DMS53 treated with DMSO at 0.1 percent for 48 hours (cell line): Measurements from ENCODE around the gene HMCES.

Experiments
- DNase-seq: peaks from one replicate; lab custom pipeline; 2025; ENCODE audit not compliant: unreplicated experiment; lab: John Stamatoyannopoulos, UW

The HMCES gene, protein sequence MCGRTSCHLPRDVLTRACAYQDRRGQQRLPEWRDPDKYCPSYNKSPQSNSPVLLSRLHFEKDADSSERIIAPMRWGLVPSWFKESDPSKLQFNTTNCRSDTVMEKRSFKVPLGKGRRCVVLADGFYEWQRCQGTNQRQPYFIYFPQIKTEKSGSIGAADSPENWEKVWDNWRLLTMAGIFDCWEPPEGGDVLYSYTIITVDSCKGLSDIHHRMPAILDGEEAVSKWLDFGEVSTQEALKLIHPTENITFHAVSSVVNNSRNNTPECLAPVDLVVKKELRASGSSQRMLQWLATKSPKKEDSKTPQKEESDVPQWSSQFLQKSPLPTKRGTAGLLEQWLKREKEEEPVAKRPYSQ

GRCh38 chr3:129278439-129278965 is at the start of gene HMCES:
HMCES (plus strand) TSS chr3:129278870; CDS start chr3:129279733, 863 bp downstream.
- peak; percentile 61 for DNase-seq

DNA sequence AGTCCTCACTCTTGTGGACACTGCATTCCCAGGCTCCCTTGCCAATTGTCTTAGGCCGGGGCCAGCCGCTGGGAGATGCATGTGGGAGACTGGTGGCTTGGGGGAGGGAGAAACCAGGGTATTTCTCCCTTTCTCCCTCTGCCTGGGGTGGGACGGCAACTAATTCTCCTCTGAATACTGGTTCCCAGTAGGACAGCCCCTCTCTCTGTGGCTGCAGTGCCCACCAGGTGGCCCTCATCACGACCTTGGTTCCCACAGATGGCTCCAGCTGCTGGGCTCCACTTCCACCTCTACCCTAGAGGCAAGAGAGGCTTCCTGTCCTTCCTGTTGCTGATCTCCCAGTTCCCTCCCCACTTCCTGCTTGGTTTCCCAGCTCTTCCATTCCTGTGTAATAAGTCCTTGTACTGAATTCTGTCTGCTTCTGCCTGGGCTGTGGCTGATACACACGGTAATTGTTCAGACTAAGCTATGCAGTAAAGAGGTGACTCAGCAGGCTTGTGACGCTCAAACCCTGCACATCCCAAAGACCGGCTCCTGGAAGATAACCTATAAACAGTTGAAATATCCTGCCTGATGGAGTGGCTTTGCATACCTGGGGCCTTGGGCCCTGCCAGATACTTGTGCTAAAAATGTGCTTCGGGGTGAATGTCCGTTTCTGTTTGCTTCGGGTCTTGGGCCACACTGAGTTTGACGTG is 49.6 kb upstream of the HMCES start:
- no peak for DNase-seq

GRCh38 chr3:129230311-129231019 is 48.2 kb upstream of the HMCES start:
- DNase-seq: no peak

GRCh38 chr3:129231331-129232119 is 47.1 kb upstream of the HMCES start:
- DNase-seq: no peak

DNA sequence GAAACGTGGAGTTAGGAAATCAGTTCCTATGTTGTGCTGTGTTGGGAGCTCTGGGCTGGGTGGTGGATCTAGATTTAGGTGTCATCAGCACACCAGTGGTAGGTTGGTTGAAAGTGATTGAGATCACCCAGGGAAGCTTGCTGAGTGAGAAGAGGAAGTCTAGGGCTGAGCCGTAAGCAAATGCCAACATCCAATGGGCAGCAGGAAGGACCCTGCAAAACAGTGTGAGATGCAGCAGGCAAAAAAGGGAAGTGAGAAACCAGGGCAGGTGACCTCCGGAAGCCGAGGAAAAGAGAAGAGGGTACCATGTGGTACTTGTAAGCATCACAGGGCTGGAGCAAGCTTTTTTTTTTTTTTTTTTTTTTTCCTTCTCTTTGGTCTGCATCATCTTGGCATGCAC is 45.1 kb upstream of the HMCES start:
- no peak for DNase-seq

- DNase-seq: no peak
Measured at GRCh38 chr3:129234441-129234840, 44.2 kb upstream of the HMCES start.

GRCh38 chr3:129235344-129235917 is 43.2 kb upstream of the HMCES start:
- DNase-seq: no peak

GRCh38 chr3:129238945-129239705 is 39.5 kb upstream of the HMCES start:
- no peak for DNase-seq

GRCh38 chr3:129239991-129240390 is 38.7 kb upstream of the HMCES start:
- no peak for DNase-seq

DNA sequence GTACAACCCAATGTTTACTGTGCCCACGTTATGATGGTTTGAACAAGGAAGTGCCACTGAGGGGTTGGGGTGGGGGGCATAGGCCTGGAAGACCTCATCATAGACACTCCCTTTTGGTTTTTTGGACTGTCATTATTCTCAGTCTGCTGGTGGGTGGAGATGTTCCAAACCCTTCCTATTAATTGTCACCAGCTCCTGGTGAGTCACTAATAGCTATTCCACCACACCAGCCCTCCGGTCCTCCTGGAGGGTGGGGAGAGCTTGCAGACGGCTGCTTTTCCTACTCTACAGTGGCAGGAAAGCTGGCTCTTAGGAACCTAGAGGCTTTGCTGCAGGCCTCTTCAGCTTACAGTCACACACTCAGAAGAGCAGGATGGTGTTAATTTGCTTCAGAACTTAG is 38.2 kb upstream of the HMCES start:
- DNase-seq: no peak

- no peak for DNase-seq
Measured at GRCh38 chr3:129245141-129245540, 33.5 kb upstream of the HMCES start.

DNA sequence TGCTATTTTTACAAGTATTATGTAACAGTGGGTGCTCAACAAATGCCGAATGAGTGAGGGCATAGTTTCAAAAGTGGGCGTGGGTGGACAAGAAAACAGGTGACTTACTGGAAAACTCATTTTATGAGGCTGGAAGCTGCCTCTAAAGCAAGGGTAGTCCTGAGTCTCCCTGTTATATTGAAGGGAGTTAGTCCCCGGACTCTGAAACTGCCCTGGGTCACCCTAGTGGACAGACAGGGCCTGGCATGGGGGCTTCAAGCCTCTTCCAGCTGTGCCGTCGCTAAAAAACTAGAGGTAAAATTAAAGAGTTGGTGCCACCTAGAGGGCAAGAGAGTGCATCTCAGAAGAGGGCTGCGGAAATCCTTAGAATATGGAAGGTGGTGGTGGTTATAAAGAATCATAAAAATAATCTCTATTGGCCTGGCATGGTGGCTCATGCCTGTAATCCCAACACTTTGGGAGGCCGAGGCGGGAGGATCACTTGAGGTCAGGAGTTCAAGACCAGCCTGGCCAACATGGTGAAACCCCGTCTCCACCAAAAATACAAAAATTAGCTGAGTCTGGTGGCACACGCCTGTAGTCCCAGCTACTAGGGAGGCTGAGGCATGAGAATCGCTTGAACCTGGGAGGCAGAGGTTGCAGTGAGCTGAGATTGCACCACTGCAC is 32.9 kb upstream of the HMCES start:
- DNase-seq: peak; percentile 79

DNA sequence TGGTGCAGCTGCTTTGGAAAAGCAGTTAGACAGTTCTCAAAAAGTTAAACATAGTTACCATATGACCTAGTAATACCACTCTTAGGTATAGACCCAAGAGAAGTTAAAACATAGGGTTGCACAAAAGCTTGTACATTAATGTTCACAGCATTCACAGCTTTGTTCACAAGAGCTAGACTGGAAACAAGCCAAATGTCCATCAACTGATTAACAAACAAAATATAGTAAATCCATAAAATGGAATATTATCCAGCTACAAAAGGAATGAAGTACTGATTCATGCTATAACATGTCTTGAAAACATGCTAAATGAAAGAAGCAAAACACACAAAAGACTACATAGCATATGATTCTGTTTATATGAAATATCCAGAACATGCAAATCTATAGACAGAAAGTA is 32.0 kb upstream of the HMCES start:
- DNase-seq: no peak

- DNase-seq: no peak
Measured at GRCh38 chr3:129248286-129248979, 30.2 kb upstream of the HMCES start.

DNA sequence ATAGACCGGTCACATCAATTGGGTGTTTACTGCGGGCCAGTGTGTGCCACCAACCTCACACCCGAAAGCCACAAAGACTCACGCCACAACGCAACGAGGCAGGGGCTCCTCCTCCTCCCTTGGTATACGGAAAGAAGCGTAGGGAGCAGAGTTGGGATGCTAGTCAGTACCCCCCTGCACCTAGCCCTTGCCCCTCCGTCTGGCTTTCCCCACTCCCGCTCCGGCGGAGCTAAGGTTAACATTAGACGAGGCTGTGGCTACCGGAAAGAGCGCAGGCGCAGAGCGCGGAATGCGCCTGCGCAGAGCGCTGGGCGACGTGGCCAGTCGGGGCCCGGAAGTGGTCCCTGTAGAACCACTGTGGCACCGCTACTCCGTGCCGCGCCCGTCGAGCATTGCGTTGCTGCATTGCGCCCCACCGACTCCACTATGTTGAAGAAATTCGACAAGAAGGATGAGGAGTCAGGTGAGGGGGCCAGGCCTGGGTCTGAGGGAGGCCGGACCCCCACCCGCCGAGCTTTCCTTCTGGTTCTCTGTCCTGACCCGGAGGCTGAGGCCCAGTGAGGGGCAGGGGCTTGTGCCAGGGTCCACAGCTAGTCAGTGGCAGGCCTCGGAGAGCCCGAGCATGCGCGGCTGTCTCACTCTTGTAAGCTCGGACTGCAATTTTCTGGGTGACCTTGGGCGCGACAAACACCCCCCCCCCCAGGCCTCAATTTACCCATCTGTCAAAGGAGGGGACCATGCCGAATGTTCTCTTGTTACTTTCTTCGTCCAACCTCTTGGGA is 29.2 kb upstream of the HMCES start, which contains the start of gene COPG1:
Gene COPG1 (plus strand): TSS at position 323 of the 782 bp plus-strand sequence. CDS start 104 bp downstream, at position 427.
- peak; percentile 53 for DNase-seq

DNA sequence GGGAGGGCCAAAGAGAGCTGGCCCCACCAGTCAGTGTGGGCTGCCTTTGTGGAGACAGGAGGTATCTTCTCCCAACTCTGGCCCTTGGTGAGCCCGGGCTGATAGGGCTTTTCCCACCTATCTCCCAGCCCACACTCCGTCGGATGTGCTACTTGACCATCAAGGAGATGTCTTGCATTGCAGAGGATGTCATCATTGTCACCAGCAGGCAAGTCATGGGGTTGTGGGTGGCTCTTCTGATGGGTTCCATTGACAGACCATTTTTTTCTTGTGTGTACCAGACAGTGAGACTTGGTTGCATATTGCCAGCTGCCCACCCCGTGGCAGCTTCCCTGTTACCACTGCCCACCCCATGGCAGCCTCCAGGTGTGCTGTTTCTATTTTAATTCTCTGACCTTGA is 25.9 kb upstream of the HMCES start:
- no peak for DNase-seq

DNA sequence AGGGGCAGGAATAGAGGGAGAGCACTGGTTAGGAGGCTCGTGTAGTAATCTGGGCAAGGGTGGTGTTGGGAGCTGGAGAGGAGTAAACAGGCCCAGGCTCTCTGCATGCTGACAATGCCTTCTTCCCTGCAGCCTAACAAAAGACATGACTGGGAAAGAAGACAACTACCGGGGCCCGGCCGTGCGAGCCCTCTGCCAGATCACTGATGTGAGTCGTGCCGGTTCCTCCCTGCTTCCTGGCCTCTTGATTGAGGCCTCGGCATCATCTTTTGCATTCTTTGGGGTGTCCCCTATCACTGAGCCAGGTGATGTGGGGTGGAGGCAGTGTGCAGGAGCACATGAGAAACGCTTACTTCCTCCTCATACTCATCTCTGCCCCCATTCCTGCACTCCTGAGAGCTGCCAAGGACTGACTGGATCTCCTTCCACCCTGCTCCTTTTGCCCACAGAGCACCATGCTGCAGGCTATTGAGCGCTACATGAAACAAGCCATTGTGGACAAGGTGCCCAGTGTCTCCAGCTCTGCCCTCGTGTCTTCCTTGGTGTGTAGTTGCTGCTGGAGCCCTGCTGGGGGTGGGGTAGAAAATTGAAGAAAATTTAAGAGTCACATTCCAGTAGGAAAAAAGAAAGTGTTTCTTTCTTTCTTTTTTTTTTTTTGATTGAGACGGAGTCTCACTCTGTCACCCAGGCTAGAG is 24.0 kb upstream of the HMCES start:
- no peak for DNase-seq
